PC-9 (cell line): ENCODE results near the gene IL32. TPM values are rescaled to one million over a fixed set of nuclear protein-coding genes. Genes with fewer than 3 reads are reported as not detected.

ENCODE experiments used
- BruUV-seq: library from RNA; stranded (reverse); fragments of 400-500 nt; replicated peaks from 2 replicates; lab custom pipeline; 2021; lab: Mats Ljungman, UMichigan
- CTCF ChIA-PET: fragments of 300-600 bp; sonication (Branson Sonifier 250); formaldehyde crosslinking; loops from one replicate; lab custom pipeline; 2022; ENCODE audit warnings: antibody characterized with exemption; lab: Charles Lee
- POLR2A ChIA-PET: fragments of 300-600 bp; sonication (Branson Sonifier 250); formaldehyde crosslinking; loops from one replicate; lab custom pipeline; 2022; ENCODE audit warnings: antibody characterized with exemption; ENCODE audit not compliant: unreplicated experiment; lab: Charles Lee
- DNase-seq, 2 experiments: peaks; one replicate each; pipeline versions ENCODE4 v3.0.0 to v3.0.0-alpha.2; 2015 to 2022; ENCODE audit warnings: mixed read lengths in 1 of 2
- H2AFZ ChIP-seq: fragments of 200-600 bp; sonication (generic); 2 replicates; pipeline ENCODE4 v1.8.1; 2017; ENCODE audit warnings: antibody characterized with exemption
- H3F3A ChIP-seq: fragments of 200-600 bp; sonication (generic); 2 replicates; pipeline ENCODE4 v1.8.1; 2017; ENCODE audit warnings: antibody characterized with exemption, mild to moderate bottlenecking, low read depth; ENCODE audit not compliant: insufficient read depth
- H3K27ac ChIP-seq: fragments of 200-600 bp; sonication (generic); 2 replicates; pipeline ENCODE4 v1.6.1; 2016; ENCODE audit warnings: mixed run types
- H3K27me3 ChIP-seq: fragments of 200-600 bp; sonication (generic); 2 replicates; pipeline ENCODE4 v1.6.1; 2016; ENCODE audit warnings: low read depth, mixed run types; ENCODE audit not compliant: insufficient read depth
- H3K36me3 ChIP-seq: fragments of 200-600 bp; sonication (generic); 2 replicates; pipeline ENCODE4 v1.6.1; 2016; ENCODE audit warnings: low read depth, mixed run types
- H3K4me1 ChIP-seq: fragments of 200-600 bp; sonication (generic); replicated peaks from 2 replicates; pipeline ENCODE4 v1.6.1; 2016; ENCODE audit warnings: mixed run types; ENCODE audit not compliant: insufficient read depth
- H3K4me2 ChIP-seq: fragments of 200-600 bp; sonication (generic); 2 replicates; pipeline ENCODE4 v1.6.1; 2017; ENCODE audit warnings: mixed run types
- H3K4me3 ChIP-seq: fragments of 200-600 bp; sonication (generic); 2 replicates; pipeline ENCODE4 v1.6.1; 2016; ENCODE audit warnings: mixed run types
- H3K79me2 ChIP-seq: fragments of 200-600 bp; sonication (generic); 2 replicates; pipeline ENCODE4 v1.6.1; 2017; ENCODE audit warnings: low read depth, mixed run types
- H3K9me2 ChIP-seq: fragments of 200-600 bp; sonication (generic); 2 replicates; pipeline ENCODE4 v1.8.1; 2017; ENCODE audit warnings: mild to moderate bottlenecking; ENCODE audit not compliant: insufficient read depth
- H3K9me3 ChIP-seq: fragments of 200-600 bp; sonication (generic); 2 replicates; pipeline ENCODE4 v1.8.1; 2016; ENCODE audit warnings: low read depth; ENCODE audit not compliant: insufficient read depth
- H4K20me1 ChIP-seq: fragments of 200-600 bp; sonication (generic); 2 replicates; pipeline ENCODE4 v1.8.1; 2017; ENCODE audit not compliant: insufficient read depth
- EZH2 ChIP-seq: fragments of 200-600 bp; sonication (generic); IDR thresholded peaks from 2 replicates; pipeline ENCODE4 v1.8.0; 2017; ENCODE audit warnings: antibody characterized with exemption, low read depth
- intact Hi-C: fragments of 100-400 bp; cut with micrococcal nuclease; formaldehyde crosslinking; loops from one replicate; pipeline ENCODE4 v1.10.0; 2022; ENCODE audit not compliant: unreplicated experiment
- total RNA-seq: library from RNA; stranded (reverse); gene quantifications from 2 replicates; pipeline ENCODE4 v1.2.3, GENCODE V29; 2021
- TF ChIP-seq, protein P1 (sequence below): fragments of 200-600 bp; sonication (generic); conservative IDR thresholded peaks from 2 replicates; pipeline ENCODE4 v1.6.1; 2017; ENCODE audit warnings: mixed run types, antibody characterized with exemption, mild to moderate bottlenecking, moderate library complexity

The IL32 gene
- total RNA-seq, 1 experiment from 2014 or later, result 2.2 TPM

DNA sequence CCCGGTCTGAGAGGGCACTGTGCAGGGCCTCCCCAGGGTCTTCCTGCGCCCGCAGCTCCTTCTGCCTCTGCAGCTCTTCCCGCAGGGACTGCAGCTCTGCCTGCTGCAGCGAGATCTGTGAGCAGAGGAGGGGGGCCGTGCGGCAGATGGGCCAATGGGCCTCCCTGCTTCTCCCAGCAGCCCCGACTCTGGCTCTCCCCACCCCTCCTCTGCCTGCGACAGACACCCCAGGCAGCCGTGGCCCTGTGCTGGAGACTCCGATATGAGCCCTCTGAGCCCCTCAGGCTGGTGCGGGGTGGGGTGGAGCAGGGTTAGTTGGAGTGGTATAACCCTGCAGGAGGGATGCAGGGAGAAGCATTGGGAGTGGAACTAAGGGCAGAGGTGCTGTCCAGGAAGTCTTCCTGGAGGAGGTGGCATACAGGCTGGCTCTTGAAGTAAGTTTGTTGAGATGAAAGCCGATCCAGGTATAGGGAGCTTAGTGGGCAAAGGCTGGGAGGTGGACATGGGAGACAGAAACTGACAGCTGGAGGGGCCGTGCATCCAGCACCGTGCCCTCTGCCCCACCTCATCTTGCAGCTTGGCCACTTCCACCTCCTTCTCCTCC lies 36.6 kb upstream of the IL32 start:
- Histone ChIP-seq H3K27me3 (no peaks in the 10 kb centered on the region), H3K36me3 (no peaks in the 10 kb centered on the region), H3F3A (peaks cover 54% of the 10 kb centered on the region), H3K4me2 (no peak overlapping the region), H3K9me2 (no peaks in the 10 kb centered on the region), H3K9me3 (no peaks in the 10 kb centered on the region), H3K4me3 (no peak overlapping the region), H3K79me2 (peaks cover 5% of the 10 kb centered on the region), H3K4me1 (peaks cover 30% of the 10 kb centered on the region), H3K27ac (no peak overlapping the region), H4K20me1 (peaks cover 11% of the 10 kb centered on the region; the same call in 1 of the 2 replicates), H2AFZ (no peak overlapping the region)
- no TSS peak for BruUV-seq
- TF ChIP-seq, protein P1, sequence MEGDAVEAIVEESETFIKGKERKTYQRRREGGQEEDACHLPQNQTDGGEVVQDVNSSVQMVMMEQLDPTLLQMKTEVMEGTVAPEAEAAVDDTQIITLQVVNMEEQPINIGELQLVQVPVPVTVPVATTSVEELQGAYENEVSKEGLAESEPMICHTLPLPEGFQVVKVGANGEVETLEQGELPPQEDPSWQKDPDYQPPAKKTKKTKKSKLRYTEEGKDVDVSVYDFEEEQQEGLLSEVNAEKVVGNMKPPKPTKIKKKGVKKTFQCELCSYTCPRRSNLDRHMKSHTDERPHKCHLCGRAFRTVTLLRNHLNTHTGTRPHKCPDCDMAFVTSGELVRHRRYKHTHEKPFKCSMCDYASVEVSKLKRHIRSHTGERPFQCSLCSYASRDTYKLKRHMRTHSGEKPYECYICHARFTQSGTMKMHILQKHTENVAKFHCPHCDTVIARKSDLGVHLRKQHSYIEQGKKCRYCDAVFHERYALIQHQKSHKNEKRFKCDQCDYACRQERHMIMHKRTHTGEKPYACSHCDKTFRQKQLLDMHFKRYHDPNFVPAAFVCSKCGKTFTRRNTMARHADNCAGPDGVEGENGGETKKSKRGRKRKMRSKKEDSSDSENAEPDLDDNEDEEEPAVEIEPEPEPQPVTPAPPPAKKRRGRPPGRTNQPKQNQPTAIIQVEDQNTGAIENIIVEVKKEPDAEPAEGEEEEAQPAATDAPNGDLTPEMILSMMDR, result no peak
- no peak for TF ChIP-seq EZH2
- no peak for DNase-seq
- CTCF ChIA-PET, result interaction anchor here (0.6 to 1.5 kb wide), 10 partner anchors 9 to 146 kb away, joined by 3 to 15 read pairs (median 6); partner anchors contain the start of genes FLYWCH2, ZNF205 and ZNF213
- POLR2A ChIA-PET, result interaction anchor here (0.5 to 1.9 kb wide), 5 partner anchors 25 to 1467 kb away, joined by 3 to 17 read pairs (median 9); no protein-coding TSS in a partner anchor
- intact Hi-C loops, result loop anchor here (1.0 kb wide), 2 partner anchors 26 to 46 kb away; no protein-coding TSS in a partner anchor

DNA sequence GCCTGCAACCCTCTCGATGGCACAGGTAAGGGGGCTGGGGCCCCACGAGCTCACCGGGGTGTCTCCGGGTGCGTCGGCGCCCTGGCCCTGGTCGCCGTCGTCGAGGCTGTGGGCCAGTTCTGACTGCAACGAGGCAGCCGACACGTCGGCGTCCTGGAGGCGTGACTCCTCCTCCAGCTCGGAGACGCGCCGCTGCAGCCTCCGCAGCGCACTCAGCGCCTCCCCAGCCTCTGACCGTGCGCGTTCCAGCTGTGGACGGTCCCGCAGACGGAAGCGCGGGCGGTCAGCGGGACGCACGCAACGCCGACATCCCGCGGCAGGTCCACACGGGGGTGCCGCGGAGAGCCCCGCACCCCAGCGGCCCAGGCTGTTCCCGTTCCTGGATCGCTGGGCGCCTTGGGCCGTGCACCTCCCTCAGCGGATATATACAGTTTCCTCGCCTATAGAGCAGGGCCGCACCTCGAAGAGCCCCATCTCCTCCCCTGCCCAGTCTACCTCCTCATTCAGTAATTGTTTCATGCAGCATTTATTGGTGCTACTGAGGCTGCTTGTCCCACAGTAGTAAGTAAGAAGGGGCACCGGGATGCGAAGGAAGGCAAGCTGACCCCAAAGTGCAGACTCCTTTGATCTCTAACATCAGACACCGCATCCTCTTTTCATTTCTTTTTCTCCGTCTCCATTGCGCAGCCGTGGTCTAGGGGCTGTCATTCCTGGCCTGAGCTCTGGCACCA lies 35.8 kb upstream of the IL32 start:
- peaks cover 11% of the 10 kb centered on the region; the same call in 1 of the 2 replicates for H4K20me1 ChIP-seq

More for the DNA sequence above, 35.8 kb upstream of the IL32 start:
- Histone ChIP-seq H3K36me3 (0 out of 2 replicates have a peak, but pooled peaks cover 2% of the 10 kb centered on the region), H3F3A (peaks cover 54% of the 10 kb centered on the region), H3K27me3 (no peaks in the 10 kb centered on the region), H3K9me3 (no peaks in the 10 kb centered on the region), H3K4me3 (no peak overlapping the region), H3K79me2 (peaks cover 8% of the 10 kb centered on the region), H3K4me2 (no peak overlapping the region), H3K27ac (no peak overlapping the region), H3K4me1 (peaks cover 30% of the 10 kb centered on the region), H3K9me2 (no peaks in the 10 kb centered on the region), H2AFZ (no peak overlapping the region)
- intact Hi-C loops, result no loop called here
- CTCF ChIA-PET, result interaction anchor here (0.6 kb wide), 1 partner anchor 147 kb away, joined by 5 read pairs; the partner anchor contains the start of gene FLYWCH2
- no TSS peak for BruUV-seq
- POLR2A ChIA-PET, result no interaction called here
- DNase-seq, result no peak
- TF ChIP-seq EZH2, result no peak
- TF ChIP-seq, protein P1, result no peak
